ENCODE data around the gene TOM1L2.
"Not testable (repeated sequence)": the region's sequence is repeated elsewhere in the genome, so short reads cannot be mapped to it uniquely, and the experiment has no call there.

TOM1L2 gene

GRCh38 chr17:17942846-17943245 is 29.4 kb downstream of the TOM1L2 start:
- DNase-seq, result peak; percentile 24

GRCh38 chr17:17941015-17941414 is 31.2 kb downstream of the TOM1L2 start:
- no peak for DNase-seq

- no peak for DNase-seq
Measured at GRCh38 chr17:17940441-17940911, 31.7 kb downstream of the TOM1L2 start.

GRCh38 chr17:17939941-17940340 is 32.3 kb downstream of the TOM1L2 start:
- not testable (repeated sequence) for DNase-seq

GRCh38 chr17:17938388-17939107 is 33.7 kb downstream of the TOM1L2 start:
- DNase-seq, result no peak

- no peak for DNase-seq
Measured at GRCh38 chr17:17937958-17938357, 34.2 kb downstream of the TOM1L2 start.

GRCh38 chr17:17937201-17937853 is 34.9 kb downstream of the TOM1L2 start:
- no peak for DNase-seq

GRCh38 chr17:17935321-17936271 is 36.6 kb downstream of the TOM1L2 start:
- no peak for DNase-seq

- no peak for DNase-seq
Measured at GRCh38 chr17:17934806-17935205, 37.4 kb downstream of the TOM1L2 start.

GRCh38 chr17:17934214-17934613 is 38.0 kb downstream of the TOM1L2 start:
- DNase-seq, result no peak

- DNase-seq, result no peak
Measured at GRCh38 chr17:17933775-17934174, 38.4 kb downstream of the TOM1L2 start.

- DNase-seq, result no peak
Measured at GRCh38 chr17:17931159-17931558, 41.0 kb downstream of the TOM1L2 start.

GRCh38 chr17:17930674-17931073 is 41.5 kb downstream of the TOM1L2 start:
- no peak for DNase-seq

- no peak for DNase-seq
Measured at GRCh38 chr17:17929655-17930380, 42.4 kb downstream of the TOM1L2 start.

GRCh38 chr17:17928398-17929287 is 43.6 kb downstream of the TOM1L2 start:
- DNase-seq, result no peak

- DNase-seq, result no peak
Measured at GRCh38 chr17:17926840-17927449, 45.3 kb downstream of the TOM1L2 start.

GRCh38 chr17:17926036-17926435 is 46.2 kb downstream of the TOM1L2 start:
- DNase-seq, result no peak

- DNase-seq, result no peak
Measured at GRCh38 chr17:17924857-17925250, 47.3 kb downstream of the TOM1L2 start.

- no peak for DNase-seq
Measured at GRCh38 chr17:17924131-17924856, 47.9 kb downstream of the TOM1L2 start.

GRCh38 chr17:17922070-17922614 is 50.1 kb downstream of the TOM1L2 start:
- no peak for DNase-seq
